ENCODE data around the gene ZFP3. TPM values are rescaled to one million over a fixed set of nuclear protein-coding genes. Genes with fewer than 3 reads are reported as not detected.

The ZFP3 gene
- total and polyA plus RNA-seq, 2 experiments from 2014 or later, result 0.55 to 1.6 TPM

- peak overlapping the region; percentile 72 for H3K4me3 ChIP-seq
- H3K4me1 ChIP-seq (ENCODE audit: insufficient read depth), result no peaks in the 10 kb centered on the region
- DNase-seq (ENCODE audit: low spot score) (peak; percentile 67), ATAC-seq (peak; percentile 81)
- peaks cover 24% of the 10 kb centered on the region for H3K36me3 Mint-ChIP-seq (ENCODE audit: low read depth)
- peaks cover 22% of the 10 kb centered on the region for H3K27me3 ChIP-seq (ENCODE audit: insufficient read depth)
- H4K20me1 ChIP-seq (replicated peaks; ENCODE audit: insufficient read depth), result no peaks in the 10 kb centered on the region
- TF ChIP-seq EZH2 (IDR thresholded peaks at IDR 0.05; ENCODE audit: low read depth, unreplicated experiment) (peak; percentile 45), POLR2AphosphoS5 (IDR thresholded peaks at IDR 0.05; ENCODE audit: low read depth) (peak; percentile 52), STAT1 (IDR thresholded peaks at IDR 0.05; ENCODE audit: unreplicated experiment) (no peak), CREB1 (CRISPR knock-in tag; IDR thresholded peaks at IDR 0.05; ENCODE audit: low read depth) (no peak), ZNF114 (CRISPR knock-in tag; IDR thresholded peaks at IDR 0.05) (no peak)
- TF ChIP-seq, protein P1, sequence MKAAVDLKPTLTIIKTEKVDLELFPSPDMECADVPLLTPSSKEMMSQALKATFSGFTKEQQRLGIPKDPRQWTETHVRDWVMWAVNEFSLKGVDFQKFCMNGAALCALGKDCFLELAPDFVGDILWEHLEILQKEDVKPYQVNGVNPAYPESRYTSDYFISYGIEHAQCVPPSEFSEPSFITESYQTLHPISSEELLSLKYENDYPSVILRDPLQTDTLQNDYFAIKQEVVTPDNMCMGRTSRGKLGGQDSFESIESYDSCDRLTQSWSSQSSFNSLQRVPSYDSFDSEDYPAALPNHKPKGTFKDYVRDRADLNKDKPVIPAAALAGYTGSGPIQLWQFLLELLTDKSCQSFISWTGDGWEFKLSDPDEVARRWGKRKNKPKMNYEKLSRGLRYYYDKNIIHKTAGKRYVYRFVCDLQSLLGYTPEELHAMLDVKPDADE (IDR thresholded peaks at IDR 0.05), result no peak
- TF ChIP-seq, protein P2, sequence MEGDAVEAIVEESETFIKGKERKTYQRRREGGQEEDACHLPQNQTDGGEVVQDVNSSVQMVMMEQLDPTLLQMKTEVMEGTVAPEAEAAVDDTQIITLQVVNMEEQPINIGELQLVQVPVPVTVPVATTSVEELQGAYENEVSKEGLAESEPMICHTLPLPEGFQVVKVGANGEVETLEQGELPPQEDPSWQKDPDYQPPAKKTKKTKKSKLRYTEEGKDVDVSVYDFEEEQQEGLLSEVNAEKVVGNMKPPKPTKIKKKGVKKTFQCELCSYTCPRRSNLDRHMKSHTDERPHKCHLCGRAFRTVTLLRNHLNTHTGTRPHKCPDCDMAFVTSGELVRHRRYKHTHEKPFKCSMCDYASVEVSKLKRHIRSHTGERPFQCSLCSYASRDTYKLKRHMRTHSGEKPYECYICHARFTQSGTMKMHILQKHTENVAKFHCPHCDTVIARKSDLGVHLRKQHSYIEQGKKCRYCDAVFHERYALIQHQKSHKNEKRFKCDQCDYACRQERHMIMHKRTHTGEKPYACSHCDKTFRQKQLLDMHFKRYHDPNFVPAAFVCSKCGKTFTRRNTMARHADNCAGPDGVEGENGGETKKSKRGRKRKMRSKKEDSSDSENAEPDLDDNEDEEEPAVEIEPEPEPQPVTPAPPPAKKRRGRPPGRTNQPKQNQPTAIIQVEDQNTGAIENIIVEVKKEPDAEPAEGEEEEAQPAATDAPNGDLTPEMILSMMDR (conservative IDR thresholded peaks at IDR 0.05; ENCODE audit: low read depth in 2 of 2), result peak in 1 of 2 experiments; percentile 23; a peak in 1 of 4 replicates
- no peaks in the 10 kb centered on the region for H3K79me2 ChIP-seq (replicated peaks; ENCODE audit: insufficient read depth)
- peaks cover 23% of the 10 kb centered on the region for H3K27me3 Mint-ChIP-seq (ENCODE audit: insufficient read depth, low read depth, poor library complexity)
- H3K4me2 ChIP-seq, result peak overlapping the region; percentile 83
- H3K4me1 Mint-ChIP-seq, result peaks cover 8% of the 10 kb centered on the region; the same call in 1 of the 3 replicates
- H3K27ac Mint-ChIP-seq, result no peak overlapping the region
- H3K27ac ChIP-seq (ENCODE audit: low read depth), result no peak overlapping the region
- no peaks in the 10 kb centered on the region for H3F3A ChIP-seq (replicated peaks; ENCODE audit: low read depth)
- H3K4me3 Mint-ChIP-seq, result peak overlapping the region; percentile 72
- H3K36me3 ChIP-seq (ENCODE audit: insufficient read depth), result no peaks in the 10 kb centered on the region
- no peaks in the 10 kb centered on the region for H3K9me2 ChIP-seq (ENCODE audit: insufficient read depth)
- H2AFZ ChIP-seq, result 0 out of 2 replicates have a peak overlapping the region, but pooled peaks have one; percentile 69
- peaks cover 12% of the 10 kb centered on the region for H3K9me3 Mint-ChIP-seq
Measured at GRCh38 chr17:5122586-5123342, 44.5 kb downstream of the ZFP3 start.

DNA sequence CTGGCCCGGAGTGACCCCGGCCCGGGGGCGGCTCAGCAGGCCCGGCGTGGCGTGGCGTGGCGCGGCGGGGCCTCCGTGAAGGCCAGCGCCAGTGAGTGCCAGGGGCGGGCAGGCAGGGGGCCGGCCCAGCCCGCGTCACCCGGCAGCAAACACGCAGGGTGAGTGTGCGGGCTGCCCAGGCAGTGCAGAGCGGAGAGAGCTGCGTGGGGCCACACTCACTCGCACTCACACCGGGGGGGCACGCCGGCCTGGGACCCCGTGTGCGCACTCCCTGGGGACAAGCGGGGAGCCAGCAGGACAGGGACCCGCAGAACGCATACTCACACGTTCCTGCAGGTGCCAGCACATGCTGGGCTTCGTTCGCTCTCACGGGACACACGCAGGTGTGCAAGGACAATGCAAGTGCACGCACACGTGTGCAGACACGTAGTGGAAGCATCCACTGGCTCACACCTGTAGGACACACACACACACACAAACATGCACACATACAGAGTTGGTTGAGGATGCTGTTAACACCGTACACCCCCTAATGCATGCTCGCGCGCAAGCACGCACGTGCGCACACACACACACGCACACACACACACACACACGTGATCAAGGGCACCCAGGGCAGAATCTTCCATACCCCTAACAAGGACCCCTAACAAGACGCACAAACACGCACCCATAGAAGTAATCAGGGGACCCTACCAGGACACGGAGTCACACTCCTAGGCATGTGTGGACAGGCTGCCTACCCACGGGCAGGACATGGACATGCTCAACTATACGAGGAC is 45.3 kb downstream of the ZFP3 start:
- no peaks in the 10 kb centered on the region for H3K79me2 ChIP-seq (replicated peaks; ENCODE audit: insufficient read depth)
- no peak overlapping the region for H2AFZ ChIP-seq
- no peaks in the 10 kb centered on the region for H3K9me2 ChIP-seq (ENCODE audit: insufficient read depth)
- peak overlapping the region; percentile 83 for H3K4me2 ChIP-seq
- H3K4me1 Mint-ChIP-seq, result peaks cover 8% of the 10 kb centered on the region; the same call in 1 of the 3 replicates
- H3K27me3 Mint-ChIP-seq (ENCODE audit: insufficient read depth, low read depth, poor library complexity), result peaks cover 23% of the 10 kb centered on the region
- H3K4me1 ChIP-seq (ENCODE audit: insufficient read depth), result no peaks in the 10 kb centered on the region
- H3K36me3 Mint-ChIP-seq (ENCODE audit: low read depth), result peaks cover 18% of the 10 kb centered on the region
- peak overlapping the region; percentile 72 for H3K4me3 ChIP-seq
- H3K4me3 Mint-ChIP-seq, result peak overlapping the region; percentile 46; the same call in 2 of the 3 replicates
- no peaks in the 10 kb centered on the region for H3K36me3 ChIP-seq (ENCODE audit: insufficient read depth)
- H3K9me3 Mint-ChIP-seq, result peaks cover 6% of the 10 kb centered on the region
- DNase-seq (ENCODE audit: low spot score) (no peak), ATAC-seq (no peak; the same call in 2 of the 3 replicates)
- no peaks in the 10 kb centered on the region for H4K20me1 ChIP-seq (replicated peaks; ENCODE audit: insufficient read depth)
- H3K27me3 ChIP-seq (ENCODE audit: insufficient read depth), result peaks cover 22% of the 10 kb centered on the region
- no peaks in the 10 kb centered on the region for H3F3A ChIP-seq (replicated peaks; ENCODE audit: low read depth)
- H3K27ac Mint-ChIP-seq, result no peak overlapping the region
- H3K27ac ChIP-seq (ENCODE audit: low read depth), result no peak overlapping the region
- no peak for TF ChIP-seq EZH2phosphoT487 (IDR thresholded peaks at IDR 0.05; ENCODE audit: unreplicated experiment)
- TF ChIP-seq EZH2 (IDR thresholded peaks at IDR 0.05; ENCODE audit: low read depth, unreplicated experiment), result no peak
- TF ChIP-seq, protein P2 (conservative IDR thresholded peaks at IDR 0.05; ENCODE audit: low read depth in 2 of 2), result no peak

Measured in GM23338 (cell line).